Forelimb muscle (tissue), 1 donor: ENCODE results near the gene RPS27. TPM values are rescaled to one million over a fixed set of nuclear protein-coding genes. Genes with fewer than 3 reads are reported as not detected.

ENCODE experiments used
- DNase-seq: peaks from one replicate; pipeline ENCODE4 v3.0.0-alpha.2; 2013; ENCODE audit warnings: low read depth
- polyA plus RNA-seq: library from polyadenylated mRNA; unstranded; fragments of 120-200 nt; gene quantifications from one replicate; pipeline ENCODE4 v1.2.1, GENCODE V29; 2013; ENCODE audit not compliant: insufficient read length

Gene RPS27
- 3,622 TPM for polyA plus RNA-seq

DNA sequence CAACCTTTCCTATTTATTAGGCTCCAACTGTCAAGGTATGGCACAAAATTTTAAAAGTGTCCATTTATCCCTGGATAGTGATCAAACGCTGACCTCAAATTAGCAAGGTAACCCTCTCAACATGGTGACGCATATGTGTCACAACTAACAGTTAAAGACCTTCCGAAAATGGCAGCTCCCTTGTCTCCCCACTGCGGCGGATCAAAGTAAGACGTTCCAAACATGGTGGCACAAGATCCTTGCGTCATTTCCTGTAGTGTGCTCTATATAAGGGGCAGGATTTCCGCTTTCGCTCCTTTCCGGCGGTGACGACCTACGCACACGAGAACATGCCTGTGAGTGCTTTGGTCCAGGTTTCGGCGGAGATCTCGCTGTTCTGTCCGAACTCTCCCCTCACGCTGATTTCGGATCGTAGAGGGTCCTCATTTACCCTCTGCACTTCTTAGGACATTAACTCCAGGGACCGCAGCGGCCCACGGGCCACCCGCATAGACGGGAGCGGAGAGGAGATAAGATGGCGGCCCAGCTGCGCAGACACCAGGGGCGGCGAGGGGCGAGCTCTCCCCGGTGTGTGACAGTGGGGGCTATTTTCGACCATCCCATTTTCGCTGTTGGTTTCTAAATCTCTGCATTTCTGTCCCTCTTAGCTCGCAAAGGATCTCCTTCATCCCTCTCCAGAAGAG, at the start of gene RPS27:
Gene RPS27, plus strand, starts transcription at position 295 of the 683 bp plus-strand sequence. Its CDS starts 35 bp downstream, at position 330.
- DNase-seq: peak; percentile 99

GRCh38 chr1:153941826-153942725, 48.5 kb upstream of the RPS27 start:
- no peak for DNase-seq

DNA sequence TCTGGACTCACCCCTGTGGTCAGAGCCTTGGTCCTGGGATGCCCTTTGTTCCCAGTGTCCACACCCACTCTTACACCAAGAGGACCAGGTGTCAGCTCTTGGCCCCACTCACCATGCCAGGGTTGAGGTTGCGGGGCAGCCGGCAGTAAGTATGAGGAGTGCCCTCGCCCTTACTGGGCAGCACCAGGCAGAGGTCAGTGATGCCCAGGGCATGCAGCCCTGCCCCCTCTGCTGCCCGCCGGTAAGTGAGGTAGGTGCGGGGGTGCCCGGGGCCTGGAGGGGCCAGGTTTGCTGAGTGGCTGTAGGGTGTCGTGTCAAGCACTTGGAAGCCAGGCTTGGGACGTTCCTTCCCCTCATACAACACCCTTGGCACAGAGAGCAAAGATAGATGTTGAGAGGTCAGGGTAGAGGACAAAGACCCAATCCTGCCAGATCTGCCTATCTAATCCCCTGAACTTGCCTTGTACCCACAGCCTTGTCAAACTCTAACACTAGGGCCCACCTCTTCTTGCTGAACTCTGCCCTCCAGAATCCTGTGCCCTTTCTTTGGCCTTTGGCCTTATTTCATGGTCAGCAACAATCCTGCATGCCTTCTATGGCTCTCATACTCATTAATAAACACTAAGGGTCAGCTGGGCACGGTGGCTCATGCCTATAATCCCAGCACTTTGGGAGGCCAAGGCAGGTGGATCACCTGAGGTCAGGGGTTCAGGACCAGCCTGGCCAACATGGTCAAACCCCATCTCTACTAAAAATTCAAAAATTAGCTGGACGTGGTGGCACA, 47.6 kb upstream of the RPS27 start:
- DNase-seq: no peak

GRCh38 chr1:153944005-153944826, 46.3 kb upstream of the RPS27 start:
- no peak for DNase-seq

- DNase-seq: no peak
These were observed 45.8 kb upstream of the RPS27 start for GRCh38 chr1:153944827-153945117.

- no peak for DNase-seq
These were observed 45.3 kb upstream of the RPS27 start for GRCh38 chr1:153945131-153945794.

- DNase-seq: no peak
These were observed 44.6 kb upstream of the RPS27 start for GRCh38 chr1:153945795-153946621.

- DNase-seq: no peak
These were observed 43.8 kb upstream of the RPS27 start, which contains the start of gene DENND4B for GRCh38 chr1:153946622-153947241. Gene DENND4B, minus strand, starts transcription at chr1:153946718. Its CDS starts 2,344 bp downstream, at chr1:153944374.

- no peak for DNase-seq
These were observed 39.4 kb upstream of the RPS27 start for GRCh38 chr1:153951183-153951582.

DNA sequence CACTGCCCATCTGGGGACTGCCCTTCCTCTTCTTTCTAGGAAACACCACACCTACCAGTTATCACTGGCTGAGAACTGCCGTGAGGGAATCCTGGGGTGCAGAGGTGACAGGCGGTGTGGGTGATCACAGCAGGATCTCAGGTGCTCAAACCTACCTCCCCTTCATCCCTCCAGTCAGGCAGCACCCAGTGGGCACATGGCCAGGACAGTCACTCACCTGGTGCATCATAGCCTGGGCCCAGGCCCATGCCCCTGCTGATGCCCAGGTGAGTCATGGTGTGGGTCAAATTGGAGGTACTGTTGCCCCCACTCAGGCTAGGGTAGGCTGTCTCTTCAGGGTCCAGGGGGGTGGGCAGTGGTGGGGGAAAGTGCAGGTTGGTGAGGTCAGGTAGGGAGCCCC, 38.8 kb upstream of the RPS27 start:
- DNase-seq: no peak

DNA sequence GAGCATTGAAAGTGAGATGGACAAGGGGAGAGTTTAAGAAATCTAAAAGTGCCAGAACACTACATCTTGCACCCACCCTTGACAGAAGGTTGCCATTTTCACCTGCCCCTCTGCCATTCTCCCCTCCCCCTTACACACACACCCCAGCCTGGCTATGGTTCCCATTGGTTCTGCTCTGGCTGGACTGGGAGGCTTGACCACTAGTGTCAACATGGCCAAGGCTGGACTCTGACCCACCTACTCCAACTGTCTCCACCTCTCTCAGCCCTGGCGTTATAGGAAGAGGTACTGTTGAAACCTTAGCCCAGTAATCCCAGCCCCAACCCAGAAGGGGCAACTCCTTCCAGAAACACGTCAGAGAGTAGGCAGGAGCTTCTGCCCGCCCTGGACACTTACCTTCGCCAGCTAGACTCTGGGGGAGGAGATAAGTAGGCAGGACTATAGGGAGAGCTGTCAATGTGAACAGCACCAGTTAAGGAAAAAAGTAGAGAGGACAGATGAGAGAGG, 36.6 kb upstream of the RPS27 start:
- DNase-seq: no peak

GRCh38 chr1:153954826-153955225, 35.7 kb upstream of the RPS27 start:
- no peak for DNase-seq

DNA sequence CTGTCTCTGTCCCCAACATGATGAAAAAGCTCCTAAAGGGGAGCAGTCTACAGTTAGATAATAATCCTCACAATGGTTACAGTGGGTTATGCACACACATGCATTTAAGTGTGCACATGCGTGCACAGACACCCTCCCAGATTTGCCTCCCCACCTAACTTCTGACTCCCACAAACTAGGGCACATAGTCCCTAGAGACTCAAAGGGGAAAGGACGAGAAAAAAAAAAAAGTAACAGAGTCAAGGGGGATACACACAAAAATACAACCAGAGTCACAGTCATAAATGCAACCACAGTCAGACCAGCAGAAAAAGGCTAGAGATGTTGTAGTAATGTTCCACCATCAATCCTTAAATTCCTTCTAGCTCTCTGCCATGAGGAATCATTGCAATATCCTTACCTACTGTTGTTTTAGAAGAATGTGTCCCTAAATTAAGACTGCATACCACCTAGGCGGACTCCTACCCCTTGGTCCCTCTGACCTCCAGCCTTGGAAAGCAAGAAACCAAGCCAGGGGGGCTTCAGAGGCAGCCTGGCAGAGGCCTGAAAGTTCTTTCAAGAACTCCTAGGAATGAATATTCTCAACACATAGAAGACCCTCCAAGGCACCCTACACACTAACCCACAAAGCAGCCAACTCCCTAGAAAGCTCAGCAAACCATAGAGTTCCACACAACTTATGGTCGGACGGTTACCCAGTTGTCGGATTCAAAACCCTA, 33.4 kb upstream of the RPS27 start:
- no peak for DNase-seq

DNA sequence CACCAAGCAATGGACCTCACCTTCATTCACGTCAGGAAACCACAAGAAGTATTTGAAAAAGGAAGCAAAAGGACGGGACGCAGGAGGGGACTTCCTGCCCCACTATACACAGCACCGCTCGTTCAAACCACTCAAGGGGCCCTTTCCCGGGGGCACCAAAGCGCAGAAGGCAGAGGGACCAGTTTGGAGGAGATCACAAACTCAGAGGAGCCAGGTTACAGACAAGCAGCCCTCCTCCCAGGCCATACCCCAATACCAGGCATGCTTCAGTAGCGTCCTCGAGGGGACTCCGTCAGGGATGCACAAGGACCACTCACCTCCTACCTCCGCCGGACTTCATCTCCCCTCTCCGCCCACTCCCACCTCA, 32.8 kb upstream of the RPS27 start:
- DNase-seq: no peak

- DNase-seq: peak; percentile 98
These were observed 32.2 kb upstream of the RPS27 start, which contains the start of gene CRTC2 for GRCh38 chr1:153958111-153958960. Gene CRTC2, minus strand, starts transcription at chr1:153958612. Its CDS starts 115 bp downstream, at chr1:153958497.

- DNase-seq: no peak
These were observed 31.7 kb upstream of the RPS27 start for GRCh38 chr1:153958961-153959260.

GRCh38 chr1:153959454-153959853, 31.1 kb upstream of the RPS27 start:
- no peak for DNase-seq

DNA sequence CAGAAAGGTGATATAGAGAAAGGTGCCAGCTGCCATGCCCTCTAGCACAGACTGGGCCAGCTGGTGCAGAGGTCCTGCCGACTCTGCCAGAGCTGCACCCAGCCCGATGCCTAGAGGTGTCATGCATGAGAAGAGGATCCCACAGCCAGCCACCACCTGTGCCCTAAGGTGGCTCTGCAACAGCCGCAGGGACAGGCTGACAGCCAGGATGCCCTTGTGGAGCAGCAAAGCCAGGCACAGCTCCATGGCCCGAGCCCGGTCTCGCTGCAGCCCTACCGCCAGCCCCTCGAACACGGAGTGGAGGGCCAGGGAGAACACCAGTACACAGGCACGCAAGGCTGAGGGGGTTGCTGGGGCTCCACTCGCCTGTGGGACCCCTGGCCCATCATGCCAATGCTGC, 30.4 kb upstream of the RPS27 start:
- no peak for DNase-seq
